H1 (cell line): Measurements from ENCODE around the gene HNRNPA3. TPM values are rescaled to one million over a fixed set of nuclear protein-coding genes. Genes with fewer than 3 reads are reported as not detected.

ENCODE experiments used
- CTCF ChIA-PET: fragments of 300-600 bp; sonication (Branson Sonifier 250); formaldehyde crosslinking; loops from one replicate; lab custom pipeline; 2021; ENCODE audit not compliant: partially characterized antibody; lab: Charles Lee
- POLR2A ChIA-PET: fragments of 300-600 bp; sonication (Branson Sonifier 250); formaldehyde crosslinking; loops from one replicate; lab custom pipeline; 2021; ENCODE audit warnings: inconsistent platforms; ENCODE audit not compliant: partially characterized antibody; lab: Charles Lee
- DNase-seq, 2 experiments: peaks; one replicate each; pipeline versions ENCODE4 v3.0.0 to v3.0.0-alpha.2; 2010 to 2022; ENCODE audit warnings: low spot score in 2 of 2, low read depth in 1 of 2, mixed read lengths in 1 of 2
- FAIRE-seq: peaks from 2 replicates; lab custom pipeline; 2011; peaks lifted over from hg19 to GRCh38; lab: Jason Lieb, UNC
- H2AFZ ChIP-seq: 2 replicates; pipeline ENCODE4 v1.8.1; 2012; ENCODE audit warnings: low read length, inconsistent platforms
- H2AK5ac ChIP-seq: 2 replicates; pipeline ENCODE4 v1.6.1; 2013; ENCODE audit warnings: low read depth, low read length
- H2BK120ac ChIP-seq: replicated peaks from 2 replicates; pipeline ENCODE3; 2013; ENCODE audit warnings: low read depth, low read length, inconsistent platforms
- H2BK12ac ChIP-seq: 2 replicates; pipeline ENCODE4 v1.6.1; 2013; ENCODE audit warnings: low read depth, low read length
- H2BK15ac ChIP-seq: 2 replicates; pipeline ENCODE4 v1.6.1; 2013; ENCODE audit warnings: low read length
- H2BK20ac ChIP-seq: 2 replicates; pipeline ENCODE4 v1.6.1; 2013; ENCODE audit warnings: low read length
- H2BK5ac ChIP-seq: 2 replicates; pipeline ENCODE4 v1.6.1; 2013; ENCODE audit warnings: low read depth, low read length
- H3K14ac ChIP-seq: 2 replicates; pipeline ENCODE4 v1.6.1; 2013; ENCODE audit warnings: inconsistent platforms; ENCODE audit not compliant: insufficient read length
- H3K18ac ChIP-seq: 2 replicates; pipeline ENCODE4 v1.6.1; 2013; ENCODE audit warnings: low read length; ENCODE audit errors: extremely low read depth
- H3K23ac ChIP-seq: 2 replicates; pipeline ENCODE4 v1.6.1; 2013; ENCODE audit warnings: inconsistent platforms; ENCODE audit not compliant: insufficient read length
- H3K23me2 ChIP-seq: 2 replicates; pipeline ENCODE4 v1.6.1; 2013; ENCODE audit warnings: low read depth, low read length
- H3K27ac ChIP-seq: 2 replicates; pipeline ENCODE4 v1.6.1; 2011; ENCODE audit warnings: low read depth, low read length, inconsistent platforms
- H3K27me3 ChIP-seq, 4 experiments: replicated peaks in 1 of 4; 1 replicate in 1 of 4; 2 replicates in 3 of 4; pipeline versions ENCODE4 v1.6.1 to v1.8.1; 2011 to 2013; ENCODE audit warnings: low read length in 3 of 4, mild to moderate bottlenecking in 3 of 4, inconsistent platforms in 2 of 4, mixed read lengths in 2 of 4, moderate library complexity in 1 of 4; ENCODE audit not compliant: control insufficient read depth in 3 of 4, insufficient read depth in 3 of 4; ENCODE audit errors: extremely low read depth in 1 of 4
- H3K36me3 ChIP-seq, 4 experiments: 2 replicates each; pipeline versions ENCODE4 v1.6.1 to v1.8.1; 2011 to 2013; ENCODE audit warnings: mild to moderate bottlenecking in 4 of 4, low read length in 3 of 4, moderate library complexity in 2 of 4, control low read depth in 1 of 4, inconsistent platforms in 1 of 4; ENCODE audit not compliant: insufficient read depth in 4 of 4, control insufficient read depth in 2 of 4
- H3K4ac ChIP-seq: replicated peaks from 2 replicates; pipeline ENCODE3; 2013; ENCODE audit warnings: low read length, low read depth, mixed read lengths, inconsistent platforms; ENCODE audit not compliant: insufficient read length
- H3K4me1 ChIP-seq, 4 experiments: replicated peaks in 1 of 4; 1 replicate in 1 of 4; 2 replicates in 3 of 4; pipeline versions ENCODE4 v1.6.1 to v1.8.1; 2011 to 2013; ENCODE audit warnings: low read length in 3 of 4, inconsistent platforms in 2 of 4, mixed read lengths in 1 of 4; ENCODE audit not compliant: insufficient read depth in 4 of 4, control insufficient read depth in 3 of 4
- H3K4me2 ChIP-seq, 2 experiments: 2 replicates each; pipeline versions ENCODE4 v1.6.1 to v1.8.1; 2011 to 2013; ENCODE audit warnings: low read depth in 2 of 2, low read length in 2 of 2, control low read depth in 1 of 2, inconsistent platforms in 1 of 2, mild to moderate bottlenecking in 1 of 2; ENCODE audit not compliant: insufficient read depth in 1 of 2
- H3K4me3 ChIP-seq, 4 experiments: fragments of 200-600, 300-600 bp in 1 of 4; sonication (generic), shearing (Covaris generic), sonication (Bioruptor Twin) in 1 of 4; 2 replicates each; pipeline versions ENCODE4 v1.5.1 to v1.8.1; 2011 to 2016; ENCODE audit warnings: low read length in 4 of 4, low read depth in 3 of 4, control low read depth in 2 of 4, inconsistent platforms in 2 of 4, mild to moderate bottlenecking in 2 of 4, mixed read lengths in 1 of 4, moderate library complexity in 1 of 4; ENCODE audit not compliant: insufficient read depth in 2 of 4; ENCODE audit errors: extremely low read depth in 1 of 4
- H3K56ac ChIP-seq: replicated peaks from 2 replicates; pipeline ENCODE3; 2013; ENCODE audit warnings: low read depth, mild to moderate bottlenecking, mixed read lengths, low read length, inconsistent platforms; ENCODE audit not compliant: insufficient read length
- H3K79me1 ChIP-seq: 2 replicates; pipeline ENCODE4 v1.6.1; 2013; ENCODE audit warnings: low read depth, low read length, control low read depth
- H3K79me2 ChIP-seq, 2 experiments: 2 replicates each; pipeline versions ENCODE4 v1.6.1 to v1.8.1; 2012 to 2013; ENCODE audit warnings: low read length in 2 of 2, mild to moderate bottlenecking in 2 of 2, inconsistent platforms in 1 of 2; ENCODE audit not compliant: insufficient read depth in 2 of 2, control insufficient read depth in 1 of 2
- H3K9ac ChIP-seq, 4 experiments: replicated peaks in 1 of 4; 1 replicate in 1 of 4; 2 replicates in 3 of 4; pipeline versions ENCODE4 v1.6.1 to v1.8.1; 2011 to 2013; ENCODE audit warnings: low read depth in 3 of 4, low read length in 3 of 4, control low read depth in 2 of 4, mild to moderate bottlenecking in 2 of 4, moderate library complexity in 2 of 4, inconsistent platforms in 1 of 4; ENCODE audit errors: extremely low read depth in 1 of 4
- H3K9me3 ChIP-seq, 2 experiments: 2 replicates each; pipeline versions ENCODE4 v1.6.1 to v1.8.1; 2012 to 2013; ENCODE audit warnings: mild to moderate bottlenecking in 2 of 2, moderate library complexity in 2 of 2, control low read depth in 1 of 2, inconsistent platforms in 1 of 2, low read depth in 1 of 2, low read length in 1 of 2, mixed read lengths in 1 of 2; ENCODE audit not compliant: insufficient read depth in 2 of 2
- H4K20me1 ChIP-seq, 2 experiments: replicated peaks in 1 of 2; 2 replicates each; pipeline versions ENCODE3 to v1.8.1; 2011 to 2013; ENCODE audit warnings: inconsistent platforms in 2 of 2, low read length in 2 of 2, mild to moderate bottlenecking in 1 of 2; ENCODE audit not compliant: insufficient read depth in 2 of 2, control insufficient read depth in 1 of 2
- H4K5ac ChIP-seq: 2 replicates; pipeline ENCODE4 v1.6.1; 2013; ENCODE audit warnings: low read length, low read depth, mixed read lengths, inconsistent platforms; ENCODE audit not compliant: insufficient read length
- H4K8ac ChIP-seq: 2 replicates; pipeline ENCODE4 v1.8.0; 2013; ENCODE audit warnings: mild to moderate bottlenecking, moderate library complexity, low read length, inconsistent platforms; ENCODE audit not compliant: insufficient read depth; ENCODE audit errors: extremely low read depth
- H4K91ac ChIP-seq: replicated peaks from 2 replicates; pipeline ENCODE3; 2013; ENCODE audit warnings: low read length, mixed read lengths, inconsistent platforms; ENCODE audit not compliant: insufficient read length
- CEBPB ChIP-seq: IDR thresholded peaks from 2 replicates; pipeline ENCODE4 v1.6.1; 2012; ENCODE audit warnings: low read depth, low read length
- SRF ChIP-seq: IDR thresholded peaks from 2 replicates; pipeline ENCODE4 v1.6.1; 2011; ENCODE audit warnings: mild to moderate bottlenecking, low read depth, low read length, moderate library complexity
- WGBS, 2 experiments: shearing (Covaris generic) in 1 of 2; methylation state at CpG; one replicate each; pipeline versions ENCODE4 v1.1.6 to v1.1.7; 2013 to 2015; ENCODE audit warnings: low lambda C conversion rate in 2 of 2, mixed read lengths in 2 of 2, inconsistent platforms in 1 of 2, low coverage in 1 of 2, missing lambda C conversion rate in 1 of 2; ENCODE audit not compliant: insufficient replicate concordance in 2 of 2, insufficient coverage in 1 of 2, insufficient read length in 1 of 2; ENCODE audit errors: extremely low coverage in 1 of 2, missing lambda C conversion rate in 1 of 2; 5-methylcytosine and 5-hydroxymethylcytosine counted together
- polyA plus RNA-seq, 7 experiments: library from polyadenylated mRNA; depleted of rRNA in 3 of 7; stranded (reverse) in 5 of 7; unstranded in 2 of 7; fragments of >200 nt in 5 of 7; fragments of 200-250 nt in 2 of 7; gene quantifications; 1 replicate in 5 of 7; 2 replicates in 1 of 7; 4 replicates in 1 of 7; pipeline versions ENCODE4 v1.2.1 to v1.2.3, GENCODE V29; 2011 to 2013; ENCODE audit warnings: missing spikeins in 2 of 7, mixed read lengths in 2 of 7
- total RNA-seq: library from RNA; stranded (reverse); fragmentation: NEBNext Ultra II Directional; extraction: Animal tissue kit (Norgen Biotek cat#: 25700); gene quantifications from 2 replicates; pipeline ENCODE4 v1.2.1, GENCODE V29; 2021

Gene HNRNPA3
- total and polyA plus RNA-seq, 2 of the 8 experiments (the other 6 are each of a cell fraction or from before 2014, with no cell fraction given): 66.1 to 408 TPM

DNA sequence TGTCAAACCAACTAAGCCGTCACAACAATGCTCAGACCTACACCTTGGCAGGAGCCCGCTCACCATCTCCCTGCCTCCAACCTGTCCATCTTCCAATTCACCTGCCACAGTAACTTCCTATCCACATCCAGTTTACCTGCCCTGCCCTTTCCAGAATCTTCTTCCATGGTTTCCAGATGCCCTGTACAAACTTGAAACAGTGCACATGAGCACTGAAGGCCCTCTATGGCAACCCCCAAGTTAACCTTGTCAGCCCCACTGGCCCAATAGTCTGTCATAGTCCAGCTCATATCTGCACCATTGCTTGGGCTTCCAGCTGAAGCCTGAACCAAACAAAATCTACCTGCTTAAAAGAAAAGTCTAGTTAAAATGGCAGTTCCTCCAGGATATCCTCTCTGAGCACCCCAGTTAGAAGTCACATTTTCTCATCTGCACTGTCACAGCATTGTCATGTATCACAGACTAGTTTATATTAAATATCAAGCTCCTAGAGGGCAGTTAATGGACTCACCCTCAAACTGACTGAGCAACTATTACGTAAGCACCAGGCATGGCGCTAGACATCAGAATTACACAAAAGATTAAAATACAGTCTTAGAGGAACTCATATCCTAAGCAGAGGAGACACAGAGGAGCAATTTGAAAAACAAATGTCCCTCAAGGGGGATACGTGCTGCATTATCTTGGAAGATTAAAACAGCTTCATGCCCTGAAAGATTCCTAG lies 40.4 kb downstream of the HNRNPA3 start:
- H3K23ac ChIP-seq: no peak overlapping the region
- H2BK5ac ChIP-seq: no peak overlapping the region
- peaks cover 11 to 14% of the 10 kb centered on the region in 2 experiments for H4K20me1 ChIP-seq
- H3K79me2 ChIP-seq: peaks cover 17 to 97% of the 10 kb centered on the region in 2 experiments
- no peak overlapping the region for H3K4me2 ChIP-seq
- H3K27ac ChIP-seq: no peak overlapping the region
- H3K14ac ChIP-seq: no peak overlapping the region
- peaks cover 8% of the 10 kb centered on the region for H3K79me1 ChIP-seq
- no peak overlapping the region for H2AFZ ChIP-seq
- H3K27me3 ChIP-seq: no peaks in the 10 kb centered on the region
- H3K4ac ChIP-seq: no peak overlapping the region
- no peak overlapping the region for H2BK15ac ChIP-seq
- peaks cover 4% of the 10 kb centered on the region in 2 experiments for H3K9me3 ChIP-seq
- no peak overlapping the region for H3K18ac ChIP-seq
- FAIRE-seq (no peak), DNase-seq (no peak)
- H2BK20ac ChIP-seq: no peak overlapping the region
- no peaks in the 10 kb centered on the region for H3K23me2 ChIP-seq
- no peak overlapping the region for H3K4me3 ChIP-seq
- no peak for TF ChIP-seq SRF
- TF ChIP-seq CEBPB: peak; percentile 34; the same call in 1 of the 2 replicates
- H3K56ac ChIP-seq: no peak overlapping the region
- no peak overlapping the region for H4K91ac ChIP-seq
- ChIA-PET CTCF (interaction anchor here (0.6 to 4.7 kb wide), 12 partner anchors 11 to 141 kb away, joined by 3 to 41 read pairs (median 8); partner anchors contain the start of gene NFE2L2), POLR2A (interaction anchor here (1.0 to 10.4 kb wide), 5 partner anchors 13 to 41 kb away, joined by 3 to 74 read pairs (median 10); partner anchors contain the start of genes HNRNPA3 and NFE2L2)
- 89% methylated on average over 5 of the region's 5 CpGs; no CpG with 5 or more reads in 1 of the 2 experiments for WGBS, 2 experiments
- no peak overlapping the region for H4K8ac ChIP-seq
- no peak overlapping the region for H2BK120ac ChIP-seq
- no peak overlapping the region for H4K5ac ChIP-seq
- H3K9ac ChIP-seq: no peak overlapping the region
- H2AK5ac ChIP-seq: no peak overlapping the region; the same call in 1 of the 2 replicates
- H3K36me3 ChIP-seq: no peaks in the 10 kb centered on the region
- H2BK12ac ChIP-seq: no peak overlapping the region
- H3K4me1 ChIP-seq: peaks cover 0 to 7% (median 0%) of the 10 kb centered on the region in 4 experiments; a peak in 1 of 7 replicates
